Mucosa of descending colon (tissue), 3 donors: Measurements from ENCODE around the gene DLEC1. TPM values are rescaled to one million over a fixed set of nuclear protein-coding genes. Genes with fewer than 3 reads are reported as not detected.
A peak's percentile ranks its signal among the peaks of the same experiment; 100 is the strongest.
"Not testable (repeated sequence)": the region's sequence is repeated elsewhere in the genome, so short reads cannot be mapped to it uniquely, and the experiment has no call there.

Source experiments
- ATAC-seq: fragments of 200-7000 bp; cut with Tn5 transposase; one replicate; pipeline ENCODE4 v1.9.1; 2020; ENCODE audit warnings: mild to moderate bottlenecking, moderate library complexity
- DNase-seq, 3 donors: peaks; one replicate each; pipeline ENCODE4 v3.0.0-alpha.2; 2020
- H3K36me3 ChIP-seq: fragments of 200-600 bp; one replicate; pipeline ENCODE4 v1.8.0; 2021; ENCODE audit warnings: low read depth, mild to moderate bottlenecking
- H3K4me1 ChIP-seq: fragments of 200-600 bp; one replicate; pipeline ENCODE4 v1.8.0; 2021; ENCODE audit warnings: low read depth, mild to moderate bottlenecking
- H3K4me3 ChIP-seq: fragments of 200-600 bp; one replicate; pipeline ENCODE4 v1.8.0; 2021; ENCODE audit warnings: mild to moderate bottlenecking
- H3K9me3 ChIP-seq: fragments of 200-600 bp; one replicate; pipeline ENCODE4 v1.8.0; 2021; ENCODE audit warnings: mild to moderate bottlenecking
- intact Hi-C, 2 donors: fragments of 100-400 bp; cut with DNase I in 1 of 2; cut with micrococcal nuclease in 1 of 2; formaldehyde crosslinking; loops; one replicate each; pipeline versions ENCODE4 v1.11.0 to v1.11.1; 2022; cut with DNase I, micrococcal nuclease
- total RNA-seq, 3 donors: library from RNA; stranded (reverse); fragmentation: NEBNext Ultra II Directional in 2 of 3; extraction: Animal tissue kit (Norgen Biotek cat#: 25700) in 2 of 3; gene quantifications; one replicate each; pipeline versions ENCODE4 v1.2.1 to v1.2.4, GENCODE V29; 2021 to 2023
- TF ChIP-seq, protein P1 (sequence below): fragments of 200-600 bp; IDR thresholded peaks from one replicate; pipeline ENCODE4 v1.8.0; 2022; ENCODE audit warnings: antibody characterized with exemption, mild to moderate bottlenecking
- donor health status: DM: no; HTN: no; CAD: no; lungs with moderate emphysema.
- donor health status: DM: no; HTN: no; CAD: no.
- donor health status: DM: no; HTN: yes; CAD: no.

Gene DLEC1
- total RNA-seq, 3 donors from 2014 or later: 0.73 to 1.7 (median 1.5) TPM

DNA sequence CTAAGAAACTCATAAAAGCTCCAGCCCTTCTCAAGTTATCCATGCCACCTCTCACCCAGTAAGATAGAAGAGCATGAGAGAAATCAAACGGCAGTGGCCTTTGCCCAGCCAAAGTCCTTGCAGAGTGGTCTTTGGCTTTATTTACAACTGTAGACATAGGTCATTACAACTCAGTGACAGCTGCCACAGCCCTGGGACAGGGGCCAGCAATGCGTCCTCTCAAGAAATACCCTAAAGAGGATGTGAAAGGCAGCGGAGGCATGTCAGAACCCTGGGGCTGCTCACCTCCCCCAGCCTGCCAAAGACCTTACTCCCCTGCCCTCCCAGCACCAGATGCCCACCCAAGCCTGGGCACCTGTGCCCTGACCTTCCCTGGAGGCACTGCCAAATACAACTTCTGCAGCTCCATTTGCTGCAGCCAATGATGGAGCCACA, 91.6 kb downstream of the DLEC1 start:
- TF ChIP-seq, protein P1, sequence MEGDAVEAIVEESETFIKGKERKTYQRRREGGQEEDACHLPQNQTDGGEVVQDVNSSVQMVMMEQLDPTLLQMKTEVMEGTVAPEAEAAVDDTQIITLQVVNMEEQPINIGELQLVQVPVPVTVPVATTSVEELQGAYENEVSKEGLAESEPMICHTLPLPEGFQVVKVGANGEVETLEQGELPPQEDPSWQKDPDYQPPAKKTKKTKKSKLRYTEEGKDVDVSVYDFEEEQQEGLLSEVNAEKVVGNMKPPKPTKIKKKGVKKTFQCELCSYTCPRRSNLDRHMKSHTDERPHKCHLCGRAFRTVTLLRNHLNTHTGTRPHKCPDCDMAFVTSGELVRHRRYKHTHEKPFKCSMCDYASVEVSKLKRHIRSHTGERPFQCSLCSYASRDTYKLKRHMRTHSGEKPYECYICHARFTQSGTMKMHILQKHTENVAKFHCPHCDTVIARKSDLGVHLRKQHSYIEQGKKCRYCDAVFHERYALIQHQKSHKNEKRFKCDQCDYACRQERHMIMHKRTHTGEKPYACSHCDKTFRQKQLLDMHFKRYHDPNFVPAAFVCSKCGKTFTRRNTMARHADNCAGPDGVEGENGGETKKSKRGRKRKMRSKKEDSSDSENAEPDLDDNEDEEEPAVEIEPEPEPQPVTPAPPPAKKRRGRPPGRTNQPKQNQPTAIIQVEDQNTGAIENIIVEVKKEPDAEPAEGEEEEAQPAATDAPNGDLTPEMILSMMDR: no peak
- H3K36me3 ChIP-seq: peaks cover 3% of the 10 kb centered on the region
- DNase-seq (peak in 2 of 3 donors; percentile 39 to 63), ATAC-seq (peak; percentile 62)
- H3K9me3 ChIP-seq: no peaks in the 10 kb centered on the region
- H3K4me3 ChIP-seq: no peak overlapping the region
- H3K4me1 ChIP-seq: peaks cover 30% of the 10 kb centered on the region
- intact Hi-C loops: loop anchor here in 1 of 2 donors (10.0 kb wide), 1 partner anchor 86 kb away; no protein-coding TSS in a partner anchor

DNA sequence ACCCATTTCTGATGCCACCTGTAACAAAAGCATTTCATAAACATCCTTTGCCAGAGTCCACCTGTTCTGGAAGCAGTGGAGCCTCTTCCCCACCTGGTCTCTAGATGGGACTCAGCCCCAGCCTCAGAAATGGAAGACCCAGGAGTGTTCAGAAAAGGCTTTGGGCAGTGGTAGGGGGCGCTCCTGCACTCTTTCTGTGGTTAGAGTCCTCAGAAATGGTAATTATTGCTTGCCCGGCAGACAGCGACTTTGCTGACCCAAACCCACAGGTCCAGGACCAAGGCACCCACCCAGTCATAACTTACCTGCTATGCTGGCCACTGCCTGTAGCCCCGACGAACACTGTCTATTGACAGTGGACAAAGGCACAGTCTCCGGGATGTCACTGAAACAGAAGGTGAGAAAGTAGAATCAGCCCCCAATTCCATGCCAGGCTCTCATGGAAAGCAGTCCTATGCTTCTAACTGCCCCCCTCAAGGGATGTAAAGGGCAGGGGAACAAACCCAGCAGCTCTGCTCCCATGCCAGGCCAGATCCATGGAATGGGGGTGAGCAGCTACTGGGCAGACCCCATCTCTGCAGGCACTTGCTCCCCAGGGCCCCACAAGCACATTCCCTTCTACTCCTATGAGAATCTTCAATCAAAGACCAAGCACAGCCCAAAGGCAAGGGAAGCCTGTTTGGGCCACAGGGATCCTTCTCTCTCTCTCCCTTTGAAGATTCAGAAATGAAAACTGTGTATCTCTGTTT, 92.8 kb downstream of the DLEC1 start:
- DNase-seq (peak; percentile 37 to 59 (median 53)), ATAC-seq (no peak)
- TF ChIP-seq, protein P1: no peak
- H3K36me3 ChIP-seq: peaks cover 3% of the 10 kb centered on the region
- intact Hi-C loops: loop anchor here in 1 of 2 donors (10.0 kb wide), 1 partner anchor 87 kb away; no protein-coding TSS in a partner anchor
- H3K4me3 ChIP-seq: no peak overlapping the region
- H3K4me1 ChIP-seq: peaks cover 32% of the 10 kb centered on the region
- no peaks in the 10 kb centered on the region for H3K9me3 ChIP-seq

DNA sequence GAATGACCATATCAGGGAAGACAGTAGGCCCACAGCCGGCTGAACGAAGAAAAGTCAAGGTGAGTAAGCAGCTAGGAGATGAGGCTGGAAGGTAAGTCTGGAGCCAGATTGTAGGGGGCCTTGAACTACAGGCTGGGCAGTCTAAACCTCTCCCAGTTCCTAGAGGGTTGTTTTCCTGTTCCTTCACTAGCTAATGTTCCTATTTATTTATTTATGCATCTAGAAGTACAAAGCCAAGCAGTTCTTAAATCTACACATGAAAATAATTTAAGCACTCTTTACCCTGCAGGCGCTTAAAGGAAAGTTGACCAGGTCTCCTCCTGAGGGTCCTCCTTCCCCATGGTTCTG, 94.2 kb downstream of the DLEC1 start:
- intact Hi-C loops: loop anchor here in 1 of 2 donors (10.0 kb wide), 1 partner anchor 88 kb away; no protein-coding TSS in a partner anchor
- TF ChIP-seq, protein P1: no peak
- no peaks in the 10 kb centered on the region for H3K9me3 ChIP-seq
- DNase-seq (no peak), ATAC-seq (no peak)
- H3K36me3 ChIP-seq: no peaks in the 10 kb centered on the region
- no peak overlapping the region for H3K4me3 ChIP-seq
- H3K4me1 ChIP-seq: peaks cover 32% of the 10 kb centered on the region

DNA sequence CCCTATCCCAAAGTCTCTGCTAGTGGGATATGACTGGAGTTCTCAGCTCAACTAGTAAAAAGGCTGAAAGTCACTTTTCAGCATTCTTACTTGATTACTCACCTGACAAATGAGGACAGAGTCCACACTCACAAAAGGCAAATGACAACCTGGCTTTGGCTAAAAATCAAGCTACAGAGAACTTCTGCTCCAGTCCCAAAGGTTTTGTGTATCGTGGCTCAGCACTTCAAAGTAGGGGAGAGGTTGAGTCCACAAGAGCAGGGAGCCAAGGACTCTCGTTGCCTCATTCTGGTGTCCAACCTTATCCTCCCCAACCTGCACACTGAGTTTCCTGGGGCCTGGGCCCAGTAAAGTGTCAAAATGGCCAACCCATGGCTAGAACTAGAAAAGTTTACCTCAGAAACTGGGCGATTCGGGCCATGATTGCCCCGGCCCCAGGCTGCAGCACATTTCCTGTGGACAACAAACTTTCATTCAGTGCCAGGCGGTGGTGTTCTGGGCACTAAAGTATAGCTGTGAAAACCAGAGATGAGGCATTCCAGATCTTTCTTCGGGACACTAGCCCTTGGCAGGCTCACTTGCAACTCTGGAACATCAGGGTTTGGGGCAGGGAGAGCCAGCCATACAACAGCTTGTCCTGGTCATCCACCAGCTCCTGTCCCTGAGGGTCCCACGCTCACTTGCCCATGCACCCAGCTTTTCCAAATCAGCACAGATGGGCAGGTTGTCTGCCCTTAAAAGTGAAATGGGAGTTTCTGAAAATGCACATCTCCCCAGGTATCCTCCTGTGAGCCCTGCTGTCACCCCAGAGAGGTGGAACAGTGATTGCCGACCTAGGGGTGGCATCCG, 94.8 kb downstream of the DLEC1 start:
- H3K9me3 ChIP-seq: no peaks in the 10 kb centered on the region
- no peaks in the 10 kb centered on the region for H3K36me3 ChIP-seq
- intact Hi-C loops: loop anchor here in 1 of 2 donors (10.0 kb wide), 1 partner anchor 89 kb away; no protein-coding TSS in a partner anchor
- no peak overlapping the region for H3K4me3 ChIP-seq
- peaks cover 32% of the 10 kb centered on the region for H3K4me1 ChIP-seq
- DNase-seq: peak in 2 of 3 donors; percentile 27 to 45
- TF ChIP-seq, protein P1: no peak
- ATAC-seq: peak; percentile 14

DNA sequence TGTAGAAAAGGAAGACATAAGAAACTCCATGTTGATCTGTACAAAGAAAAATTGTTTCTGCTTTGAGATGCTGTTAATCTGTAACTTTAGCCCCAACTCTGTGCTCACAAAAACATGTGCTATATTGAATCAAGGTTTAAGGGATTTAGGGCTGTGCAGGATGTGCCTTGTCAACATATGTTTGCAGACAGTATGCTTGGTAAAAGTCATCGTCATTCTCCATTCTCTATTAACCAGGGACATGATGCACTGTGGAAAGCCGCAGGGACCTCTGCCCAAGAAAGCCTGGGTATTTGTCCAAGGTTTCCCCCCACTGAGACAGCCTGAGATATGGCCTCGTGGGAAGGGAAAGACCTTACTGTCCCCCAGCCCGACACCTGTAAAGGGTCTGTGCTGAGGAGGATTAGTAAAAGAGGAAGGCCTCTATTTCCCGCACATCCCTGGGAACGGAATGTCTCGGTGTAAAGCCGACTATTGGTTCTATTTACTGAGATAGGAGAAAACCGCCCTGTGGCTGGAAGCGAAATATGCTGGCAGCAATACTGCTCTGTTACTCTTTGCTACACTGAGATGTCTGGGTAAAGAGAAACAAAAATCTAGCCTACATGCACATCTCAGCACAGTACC, 95.6 kb downstream of the DLEC1 start:
- peaks cover 33% of the 10 kb centered on the region for H3K4me1 ChIP-seq
- ATAC-seq, H3K9me3 ChIP-seq, H3K36me3 ChIP-seq, DNase-seq, H3K4me3 ChIP-seq: not testable (repeated sequence)
- intact Hi-C loops: loop anchor here in 1 of 2 donors (10.0 kb wide), 1 partner anchor 90 kb away; no protein-coding TSS in a partner anchor

DNA sequence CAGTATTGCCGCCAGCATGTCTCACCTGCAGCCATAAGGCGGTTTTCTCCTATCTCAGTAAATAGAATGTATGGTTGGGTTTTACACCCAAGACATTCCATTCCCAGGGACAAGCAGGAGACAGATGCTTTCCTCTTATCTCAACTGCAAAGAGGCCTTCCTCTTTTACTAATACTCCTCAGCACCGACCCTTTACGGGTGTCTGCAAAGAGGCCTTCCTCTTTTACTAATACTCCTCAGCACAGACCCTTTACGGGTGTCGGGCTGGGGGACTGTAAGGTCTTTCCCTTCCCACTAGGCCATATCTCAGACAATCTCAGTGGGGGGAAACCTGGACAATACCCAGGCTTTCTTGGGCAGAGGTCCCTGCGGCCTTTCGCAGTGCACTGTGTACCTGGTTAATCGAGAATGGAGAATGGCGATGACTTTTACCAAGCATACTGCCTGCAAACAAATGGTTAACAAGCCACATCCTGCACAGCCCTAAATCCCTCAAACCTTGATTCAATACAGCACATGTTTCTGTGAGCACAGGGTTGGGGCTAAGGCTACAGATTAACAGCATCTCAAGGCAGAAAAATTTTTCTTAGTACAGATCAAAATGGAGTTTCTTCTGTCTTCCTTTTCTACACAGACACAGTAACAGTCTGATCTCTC, 96.7 kb downstream of the DLEC1 start:
- Histone ChIP-seq H3K4me3 (peak overlapping the region; percentile 79), H3K4me1 (peaks cover 36% of the 10 kb centered on the region)
- not testable (repeated sequence) for H3K9me3 ChIP-seq, ATAC-seq, H3K36me3 ChIP-seq
- intact Hi-C loops: loop anchor here in 1 of 2 donors (10.0 kb wide), 1 partner anchor 91 kb away; no protein-coding TSS in a partner anchor
- peak in 1 of 3 donors; percentile 27 for DNase-seq
